MG63 (cell line): Measurements from ENCODE around the gene ZNF318. TPM values are rescaled to one million over a fixed set of nuclear protein-coding genes. Genes with fewer than 3 reads are reported as not detected.
"Not testable (repeated sequence)": the region's sequence is repeated elsewhere in the genome, so short reads cannot be mapped to it uniquely, and the experiment has no call there.

Experiments used
- DNase-seq: peaks from one replicate; pipeline ENCODE4 v3.0.0-alpha.2; 2020
- H3K27me3 ChIP-seq: fragments of 250-450 bp; sonication (Bioruptor Pico); 2 replicates; pipeline ENCODE4 v1.5.1; 2020; ENCODE audit warnings: mild to moderate bottlenecking, moderate library complexity
- H3K36me3 ChIP-seq: fragments of 250-450 bp; sonication (Bioruptor Pico); 2 replicates; pipeline ENCODE4 v1.5.1; 2020; ENCODE audit warnings: mild to moderate bottlenecking, moderate library complexity
- H3K4me3 ChIP-seq: fragments of 250-450 bp; sonication (Bioruptor Pico); 2 replicates; pipeline ENCODE4 v1.5.1; 2020; ENCODE audit warnings: mild to moderate bottlenecking, moderate library complexity
- H3K9me3 ChIP-seq: fragments of 250-450 bp; sonication (Bioruptor Pico); 2 replicates; pipeline ENCODE4 v1.5.1; 2020; ENCODE audit warnings: mild to moderate bottlenecking, moderate library complexity
- total RNA-seq: library from RNA; depleted of rRNA; stranded (reverse); fragments of >200 nt; shearing (Covaris generic); gene quantifications from 2 replicates; pipeline ENCODE4 v1.2.3, GENCODE V29; 2014; ENCODE audit warnings: low replicate concordance; rRNA removed

ZNF318 gene, protein sequence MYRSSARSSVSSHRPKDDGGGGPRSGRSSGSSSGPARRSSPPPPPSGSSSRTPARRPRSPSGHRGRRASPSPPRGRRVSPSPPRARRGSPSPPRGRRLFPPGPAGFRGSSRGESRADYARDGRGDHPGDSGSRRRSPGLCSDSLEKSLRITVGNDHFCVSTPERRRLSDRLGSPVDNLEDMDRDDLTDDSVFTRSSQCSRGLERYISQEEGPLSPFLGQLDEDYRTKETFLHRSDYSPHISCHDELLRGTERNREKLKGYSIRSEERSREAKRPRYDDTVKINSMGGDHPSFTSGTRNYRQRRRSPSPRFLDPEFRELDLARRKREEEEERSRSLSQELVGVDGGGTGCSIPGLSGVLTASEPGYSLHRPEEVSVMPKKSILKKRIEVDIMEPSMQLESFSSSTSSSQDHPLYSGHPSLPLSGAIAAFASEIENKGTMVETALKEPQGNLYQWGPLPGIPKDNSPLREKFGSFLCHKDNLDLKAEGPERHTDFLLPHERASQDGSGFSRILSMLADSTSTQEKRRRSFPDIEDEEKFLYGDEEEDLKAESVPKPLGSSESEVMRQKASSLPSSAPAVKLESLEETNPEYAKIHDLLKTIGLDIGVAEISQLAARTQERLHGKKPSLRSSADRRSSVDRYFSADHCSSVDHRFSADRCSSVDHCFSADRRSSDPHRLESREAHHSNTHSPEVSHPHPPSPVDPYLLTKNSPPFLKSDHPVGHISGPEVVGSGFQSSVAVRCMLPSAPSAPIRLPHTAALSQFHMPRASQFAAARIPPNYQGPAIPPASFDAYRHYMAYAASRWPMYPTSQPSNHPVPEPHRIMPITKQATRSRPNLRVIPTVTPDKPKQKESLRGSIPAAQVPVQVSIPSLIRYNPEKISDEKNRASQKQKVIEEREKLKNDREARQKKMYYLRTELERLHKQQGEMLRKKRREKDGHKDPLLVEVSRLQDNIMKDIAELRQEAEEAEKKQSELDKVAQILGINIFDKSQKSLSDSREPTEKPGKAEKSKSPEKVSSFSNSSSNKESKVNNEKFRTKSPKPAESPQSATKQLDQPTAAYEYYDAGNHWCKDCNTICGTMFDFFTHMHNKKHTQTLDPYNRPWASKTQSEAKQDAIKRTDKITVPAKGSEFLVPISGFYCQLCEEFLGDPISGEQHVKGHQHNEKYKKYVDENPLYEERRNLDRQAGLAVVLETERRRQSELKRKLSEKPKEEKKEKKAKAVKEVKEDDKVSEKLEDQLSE (N-terminal part only)
- 1.2 and 1.3 TPM in 2 replicates for total RNA-seq

DNA sequence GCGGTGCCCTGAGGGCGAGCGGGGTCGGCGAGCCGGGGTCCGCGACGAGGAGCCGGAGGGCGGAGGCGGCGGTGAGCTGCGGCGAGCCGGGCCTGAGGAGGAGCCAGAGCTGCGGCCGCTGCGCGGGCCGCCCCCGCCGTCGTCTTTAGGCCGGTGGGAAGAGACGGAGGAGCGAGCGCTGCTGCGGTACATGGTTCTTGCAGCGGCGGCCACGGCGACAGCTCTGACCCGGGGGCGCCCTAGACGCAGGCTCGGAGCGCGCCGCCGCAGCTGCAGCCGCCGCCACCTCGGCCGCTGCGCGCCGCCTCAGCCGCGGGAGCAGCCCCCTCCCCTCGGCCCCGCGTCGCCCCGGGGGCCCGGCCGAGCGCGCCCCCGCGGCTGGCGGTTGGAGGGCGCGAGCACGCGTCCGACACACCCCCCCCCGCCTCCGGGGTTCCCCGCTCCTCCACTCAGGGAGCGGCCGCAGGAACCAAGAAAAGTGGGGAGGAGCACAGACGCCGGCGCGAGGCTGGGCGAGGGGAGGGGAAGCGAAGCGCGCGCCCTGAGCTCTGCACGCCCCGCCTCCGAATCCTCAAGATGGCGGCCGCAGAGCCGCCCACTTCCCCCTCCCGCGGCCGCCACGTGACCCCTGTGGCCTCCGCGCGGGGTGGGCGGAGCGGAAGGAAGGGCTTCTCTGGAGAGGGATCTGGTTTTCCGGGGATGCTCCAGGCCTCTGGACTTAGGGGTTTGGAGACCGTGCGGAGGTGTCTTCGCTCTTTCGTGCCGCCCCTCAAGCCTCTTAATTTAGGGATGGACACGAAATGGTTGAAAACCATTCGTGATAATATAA, at the start of gene ZNF318:
TSS of gene ZNF318 (minus strand) at position 474 of the 829 bp plus-strand sequence. CDS start at position 192, 282 bp downstream.
- DNase-seq: peak; percentile 91
- Histone ChIP-seq H3K27me3 (no peaks in the 10 kb centered on the region), H3K4me3 (peak within 1 kb of the TSS; percentile 59), H3K9me3 (no peaks in the 10 kb centered on the region), H3K36me3 (no peaks in the 10 kb centered on the region; the same call in 1 of the 2 replicates)

DNA sequence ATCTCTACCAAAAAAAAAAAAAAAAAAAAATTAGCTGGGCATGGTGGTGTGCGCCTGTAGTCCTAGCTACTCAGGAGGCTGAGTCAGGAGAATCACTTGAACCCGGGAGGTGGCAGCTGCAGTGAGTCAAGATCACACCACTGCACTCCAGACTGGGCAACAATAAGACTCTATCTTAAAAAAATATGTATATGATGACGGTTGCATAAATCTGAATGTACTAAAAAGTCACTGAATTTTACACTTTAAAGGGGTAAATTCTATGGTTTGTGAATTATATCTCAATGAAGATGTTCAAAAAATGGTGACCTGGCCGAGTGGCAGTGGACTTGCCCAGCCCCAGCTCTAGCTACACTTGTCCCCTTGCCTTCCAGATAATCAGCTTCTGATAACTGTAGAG, 47.5 kb upstream of the ZNF318 start:
- Histone ChIP-seq H3K4me3 (no peak overlapping the region), H3K9me3 (no peaks in the 10 kb centered on the region), H3K27me3 (no peaks in the 10 kb centered on the region), H3K36me3 (no peaks in the 10 kb centered on the region)
- no peak for DNase-seq

DNA sequence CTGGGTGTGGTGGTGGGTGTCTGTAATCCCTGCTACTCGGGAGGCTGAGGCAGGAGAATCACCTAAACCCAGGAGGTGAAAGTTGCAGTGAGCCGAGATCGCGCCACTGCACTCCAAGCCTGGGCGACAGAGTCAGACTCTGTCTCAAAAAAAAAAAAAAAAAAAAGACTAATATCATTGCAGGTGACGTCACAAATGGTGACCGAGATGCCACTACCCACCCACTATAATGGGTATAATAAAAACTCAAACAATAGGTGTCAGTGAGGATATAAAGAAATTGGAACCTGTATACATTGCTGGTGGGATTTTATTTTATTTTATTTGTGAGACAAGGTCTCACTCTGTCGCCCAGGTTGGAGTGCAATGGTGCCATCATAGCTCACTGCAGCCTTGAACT, 45.8 kb upstream of the ZNF318 start:
- H3K36me3 ChIP-seq, H3K9me3 ChIP-seq, DNase-seq, H3K4me3 ChIP-seq, H3K27me3 ChIP-seq: not testable (repeated sequence)

DNA sequence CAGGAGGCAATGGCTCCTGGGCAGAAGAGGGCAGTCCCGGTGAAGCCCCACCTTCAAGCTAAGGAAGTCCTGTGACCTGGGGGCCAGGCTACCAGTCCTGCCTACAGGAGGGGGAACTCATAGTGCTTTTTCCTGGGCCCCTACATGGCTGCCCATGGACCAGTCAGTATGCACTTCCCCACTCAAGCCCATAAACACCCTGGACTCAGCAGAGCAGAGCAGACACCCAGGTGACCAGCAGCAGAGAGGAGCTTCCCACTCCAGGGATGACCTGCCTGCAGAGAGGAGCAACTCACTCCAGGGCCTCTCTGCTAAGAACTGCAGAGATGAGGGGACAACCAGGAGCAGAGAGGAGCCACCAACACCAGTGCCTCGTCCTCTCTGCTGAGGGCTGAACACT, 43.6 kb upstream of the ZNF318 start:
- Histone ChIP-seq H3K36me3 (no peaks in the 10 kb centered on the region), H3K4me3 (no peak overlapping the region), H3K9me3 (no peaks in the 10 kb centered on the region), H3K27me3 (no peaks in the 10 kb centered on the region)
- no peak for DNase-seq

DNA sequence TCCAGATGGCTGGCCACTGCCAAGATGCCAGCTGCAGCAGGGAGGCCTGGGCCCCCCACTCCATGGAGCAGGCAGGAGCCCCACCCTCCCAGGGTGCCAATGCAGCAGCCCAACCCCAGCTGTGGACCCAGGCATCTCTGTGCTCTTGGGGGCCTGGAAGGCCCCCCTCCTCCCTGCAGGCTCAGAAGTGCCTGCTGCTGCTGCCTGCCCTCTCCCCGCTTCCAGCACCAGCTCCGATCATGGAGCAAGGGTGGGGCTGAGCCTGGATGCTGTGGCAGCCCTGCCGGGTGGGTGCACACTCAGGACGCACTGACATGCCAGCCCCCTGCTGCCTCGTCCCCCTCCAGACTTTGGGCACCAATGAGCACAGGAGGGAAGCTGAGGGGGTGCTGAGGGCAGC, 43.1 kb upstream of the ZNF318 start:
- H3K27me3 ChIP-seq: no peaks in the 10 kb centered on the region
- H3K36me3 ChIP-seq: no peaks in the 10 kb centered on the region
- H3K9me3 ChIP-seq: no peaks in the 10 kb centered on the region
- no peak for DNase-seq
- H3K4me3 ChIP-seq: no peak overlapping the region

DNA sequence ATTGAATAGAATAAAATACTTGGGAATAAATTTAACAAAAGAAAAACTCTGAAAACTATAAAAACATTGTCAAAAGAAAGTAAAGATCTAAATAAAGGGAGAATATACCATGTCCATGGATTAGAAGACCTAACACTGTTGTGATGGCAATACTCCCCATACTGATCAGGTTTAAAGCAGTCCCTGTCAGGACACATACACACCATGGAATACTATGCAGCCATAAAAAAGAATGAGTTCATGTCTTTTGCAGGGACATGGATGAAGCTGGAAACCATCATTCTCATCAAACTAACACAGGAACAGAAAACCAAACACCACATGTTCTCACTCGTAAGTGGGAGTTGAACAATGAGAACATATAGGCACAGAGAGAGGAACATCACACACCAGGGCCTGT, 41.3 kb upstream of the ZNF318 start:
- H3K36me3 ChIP-seq, DNase-seq, H3K27me3 ChIP-seq, H3K4me3 ChIP-seq, H3K9me3 ChIP-seq: not testable (repeated sequence)

DNA sequence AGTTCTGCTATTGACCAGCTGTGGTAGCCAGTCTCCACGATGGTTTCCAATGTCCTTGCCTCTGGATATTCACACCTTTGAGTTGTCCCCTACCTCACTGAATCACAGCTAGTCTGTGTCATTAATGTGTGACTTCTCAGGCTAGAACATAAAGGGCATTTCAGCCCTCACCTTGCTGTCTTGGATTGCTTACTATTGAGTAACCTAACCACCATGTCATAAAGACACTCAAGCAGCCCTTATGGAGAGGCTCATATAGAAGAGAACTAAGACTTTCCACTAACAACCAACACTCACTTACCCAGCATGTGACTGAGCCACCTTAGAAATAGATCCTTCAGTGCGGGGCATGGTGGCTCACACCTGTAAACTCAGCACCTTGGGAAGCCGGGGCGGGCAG, 38.8 kb upstream of the ZNF318 start:
- Histone ChIP-seq H3K9me3 (no peaks in the 10 kb centered on the region), H3K36me3 (no peaks in the 10 kb centered on the region), H3K4me3 (no peak overlapping the region), H3K27me3 (no peaks in the 10 kb centered on the region)
- DNase-seq: no peak

DNA sequence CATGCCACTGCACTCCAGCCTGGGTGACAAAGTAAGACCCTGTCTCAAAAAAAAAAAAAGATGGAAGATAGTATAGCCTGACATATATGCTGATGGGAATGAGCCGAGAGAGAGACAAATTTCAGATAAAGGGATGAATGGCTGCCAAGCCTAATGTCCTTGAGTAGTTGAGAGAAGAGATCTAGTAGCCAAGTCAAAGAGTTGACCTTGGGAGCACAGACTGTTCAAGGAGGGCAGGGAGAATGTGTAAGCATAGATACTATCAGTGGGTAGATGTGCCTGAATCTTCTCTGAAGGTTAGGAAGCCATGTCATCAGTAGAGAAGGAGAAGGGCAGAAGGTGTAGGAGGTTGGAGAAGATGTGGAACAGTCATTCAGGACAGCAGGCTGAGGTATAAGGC, 37.8 kb upstream of the ZNF318 start:
- DNase-seq: no peak
- Histone ChIP-seq H3K36me3 (no peaks in the 10 kb centered on the region), H3K27me3 (no peaks in the 10 kb centered on the region), H3K9me3 (no peaks in the 10 kb centered on the region), H3K4me3 (no peak overlapping the region)

DNA sequence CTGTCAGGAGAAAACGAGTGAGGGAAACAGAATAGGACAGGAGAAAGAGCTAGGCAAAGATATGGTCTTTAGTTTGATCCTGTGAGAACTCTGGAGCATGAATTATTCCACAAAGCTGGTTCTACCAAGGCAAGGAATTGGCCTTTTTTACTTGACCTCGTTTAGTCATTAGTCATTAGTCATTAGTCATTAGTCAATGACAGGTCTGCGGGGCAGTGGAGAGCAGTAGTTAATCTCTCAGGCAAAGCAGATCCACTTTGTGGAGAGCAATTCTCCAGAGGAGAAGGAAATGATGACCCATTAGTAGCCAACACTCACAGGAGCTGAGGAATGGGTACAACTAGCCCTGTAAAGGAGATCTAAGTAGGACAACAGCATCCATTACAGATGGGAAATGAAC, 35.9 kb upstream of the ZNF318 start:
- Histone ChIP-seq H3K36me3 (no peaks in the 10 kb centered on the region), H3K9me3 (no peaks in the 10 kb centered on the region), H3K27me3 (no peaks in the 10 kb centered on the region), H3K4me3 (no peak overlapping the region)
- no peak for DNase-seq

DNA sequence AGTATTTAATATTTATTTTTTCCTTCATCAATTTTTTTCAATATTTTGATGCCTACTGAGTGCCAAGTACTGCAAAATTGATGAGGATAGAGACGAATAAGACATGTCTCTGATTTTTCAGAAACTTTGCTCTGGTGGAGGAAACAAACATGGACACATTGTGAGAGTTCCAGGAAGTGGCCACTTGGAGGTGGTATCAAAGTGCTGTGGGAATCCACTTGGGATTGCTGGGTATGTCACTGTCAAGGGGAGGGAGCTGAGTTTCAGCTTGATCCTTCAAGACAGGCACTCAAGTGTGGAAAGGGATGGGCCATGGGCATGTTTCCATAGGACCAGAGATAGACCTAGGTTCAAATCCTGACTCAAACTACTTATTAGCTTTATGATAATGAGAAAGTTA, 33.4 kb upstream of the ZNF318 start:
- H3K4me3 ChIP-seq: no peak overlapping the region
- no peaks in the 10 kb centered on the region for H3K9me3 ChIP-seq
- H3K27me3 ChIP-seq: no peaks in the 10 kb centered on the region
- no peaks in the 10 kb centered on the region for H3K36me3 ChIP-seq
- DNase-seq: no peak

DNA sequence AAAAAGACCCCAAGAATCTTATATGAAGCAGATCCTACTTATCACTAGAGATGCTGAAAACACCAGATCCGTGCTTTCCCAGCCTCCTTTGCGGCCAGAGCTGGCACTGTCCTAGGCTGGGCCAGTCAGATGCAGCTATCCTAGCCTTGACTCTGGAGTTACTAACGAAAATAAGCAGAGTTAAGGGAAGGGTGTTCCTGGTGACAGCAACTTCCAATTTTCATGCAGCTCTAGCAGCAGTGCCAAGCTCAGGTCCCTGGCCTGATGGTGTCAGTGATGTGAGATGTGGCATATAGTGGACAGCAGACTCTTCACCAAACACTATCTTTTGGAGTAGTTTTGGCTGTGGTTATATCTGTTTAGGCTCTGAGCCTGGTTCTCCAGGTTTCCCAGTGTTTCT, 32.3 kb upstream of the ZNF318 start:
- H3K9me3 ChIP-seq: no peaks in the 10 kb centered on the region
- DNase-seq: no peak
- H3K36me3 ChIP-seq: no peaks in the 10 kb centered on the region
- no peaks in the 10 kb centered on the region for H3K27me3 ChIP-seq
- no peak overlapping the region for H3K4me3 ChIP-seq

DNA sequence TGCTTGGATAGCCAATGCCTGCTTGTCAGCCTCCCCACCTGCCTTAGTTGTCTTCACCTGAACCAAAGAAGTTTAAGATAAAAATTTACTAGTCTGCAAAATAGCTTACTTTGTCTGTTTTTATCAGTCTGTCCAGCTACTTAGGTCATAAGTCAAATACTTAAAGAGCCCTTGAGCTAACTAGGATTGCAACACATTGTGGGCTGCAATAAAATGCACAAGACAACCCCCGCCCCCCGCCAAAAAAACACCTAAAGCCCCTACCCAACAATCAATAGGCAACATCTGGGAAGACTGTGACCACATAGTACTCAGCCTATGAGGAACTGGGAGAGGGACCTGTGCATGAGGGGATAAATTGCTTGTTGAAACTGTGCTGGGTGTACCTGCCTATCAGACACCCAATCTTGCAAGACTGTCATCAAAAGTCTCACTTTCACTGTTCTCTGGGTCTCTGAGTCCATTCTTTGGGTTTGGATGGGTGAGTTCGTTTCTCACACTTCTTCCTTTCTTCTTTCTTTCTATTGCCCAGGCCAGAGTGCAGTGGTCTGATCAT, 30.6 kb upstream of the ZNF318 start:
- H3K27me3 ChIP-seq: no peaks in the 10 kb centered on the region
- H3K9me3 ChIP-seq: no peaks in the 10 kb centered on the region
- no peak for DNase-seq
- no peaks in the 10 kb centered on the region for H3K36me3 ChIP-seq
- no peak overlapping the region for H3K4me3 ChIP-seq

DNA sequence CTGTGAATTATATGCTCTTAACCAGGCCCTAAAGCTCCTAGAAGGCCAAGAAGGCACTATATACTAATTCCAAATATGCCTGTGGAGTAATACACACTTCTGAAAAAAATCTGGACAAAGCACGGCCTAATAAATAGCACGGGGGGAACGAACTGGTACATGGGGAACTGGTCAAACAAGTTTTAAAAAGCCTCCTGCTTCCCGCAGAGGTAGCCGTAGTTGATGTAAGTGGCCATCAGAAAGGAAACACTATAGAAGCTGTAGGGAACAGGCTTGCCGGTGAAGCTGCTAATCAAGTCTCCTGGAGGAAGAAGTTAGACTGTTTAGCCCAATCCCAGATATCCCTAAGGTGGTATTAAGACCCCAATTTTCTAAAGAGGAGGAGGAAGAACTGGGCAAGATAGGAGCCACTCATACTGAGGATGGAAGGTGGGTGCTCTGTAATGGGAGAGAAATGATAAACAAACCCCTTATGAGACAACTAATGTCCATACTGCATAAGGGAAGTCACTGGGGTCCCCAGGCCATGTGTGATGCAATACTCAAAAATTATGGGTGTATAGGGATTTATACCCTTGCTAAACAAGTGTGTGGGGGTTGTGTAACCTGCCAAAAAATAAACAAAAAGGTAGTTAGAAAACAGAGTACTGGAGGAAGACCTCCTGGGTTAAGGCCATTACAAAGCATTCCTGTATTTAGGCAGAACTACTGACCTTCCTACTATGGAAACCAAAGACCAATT, 27.1 kb upstream of the ZNF318 start:
- no peaks in the 10 kb centered on the region for H3K27me3 ChIP-seq

DNA sequence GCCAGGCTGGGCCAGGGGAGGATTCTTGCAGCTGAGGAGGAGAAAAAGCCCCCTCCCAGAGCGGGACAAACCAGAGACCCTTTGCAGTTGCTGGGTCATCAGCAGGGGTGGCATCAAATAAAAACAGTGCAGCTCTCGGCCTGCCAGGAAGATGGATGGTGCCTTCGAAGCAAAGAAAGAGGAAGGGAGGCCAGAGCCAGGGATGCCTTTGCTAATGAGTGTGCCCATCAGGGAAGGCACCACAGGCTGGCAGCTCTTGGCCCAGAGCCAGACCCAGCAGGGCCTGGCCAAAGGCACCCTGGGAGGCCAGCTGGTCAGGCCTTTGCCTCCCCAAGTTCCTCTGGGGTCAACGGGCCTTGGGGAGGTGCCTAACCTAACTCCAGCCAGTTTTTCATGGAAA, 26.3 kb upstream of the ZNF318 start:
- no peaks in the 10 kb centered on the region for H3K9me3 ChIP-seq
- H3K36me3 ChIP-seq: no peaks in the 10 kb centered on the region
- H3K4me3 ChIP-seq: no peak overlapping the region
- no peak for DNase-seq
- no peaks in the 10 kb centered on the region for H3K27me3 ChIP-seq

More for the DNA sequence above, 27.1 kb upstream of the ZNF318 start:
- no peaks in the 10 kb centered on the region for H3K36me3 ChIP-seq
- no peak overlapping the region for H3K4me3 ChIP-seq
- no peaks in the 10 kb centered on the region for H3K9me3 ChIP-seq
- no peak for DNase-seq

DNA sequence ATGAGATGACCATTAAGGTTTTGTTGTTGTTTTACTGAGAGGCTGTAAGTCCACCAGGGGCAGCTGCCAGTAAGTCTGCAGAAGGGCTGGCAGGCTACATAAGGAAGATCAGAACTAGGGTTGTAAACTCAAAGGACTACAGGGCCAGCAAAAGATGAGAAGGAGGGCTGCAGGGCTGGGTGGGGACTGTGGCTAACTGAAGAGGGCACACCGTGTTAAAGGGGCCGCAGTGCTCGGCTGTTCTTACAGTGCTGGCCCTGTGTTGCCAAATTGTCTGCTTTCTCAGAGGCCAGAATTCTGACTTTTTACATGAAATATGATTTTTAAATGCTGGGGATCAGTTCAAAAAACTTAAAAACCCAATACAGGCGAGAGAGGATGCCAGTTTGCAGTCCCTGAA, 25.5 kb upstream of the ZNF318 start:
- Histone ChIP-seq H3K36me3 (no peaks in the 10 kb centered on the region), H3K4me3 (no peak overlapping the region), H3K9me3 (no peaks in the 10 kb centered on the region), H3K27me3 (no peaks in the 10 kb centered on the region)
- no peak for DNase-seq
